HG03196 (cell line): ENCODE data around the gene HOXC9.
"Not testable (repeated sequence)": the region's sequence is repeated elsewhere in the genome, so short reads cannot be mapped to it uniquely, and the experiment has no call there.

ENCODE experiments used
- ATAC-seq: cut with Tn5 transposase; IDR thresholded peaks from one replicate; pipeline ENCODE4 v1.9.1; 2021; ENCODE audit not compliant: unreplicated experiment

HOXC9 gene

DNA sequence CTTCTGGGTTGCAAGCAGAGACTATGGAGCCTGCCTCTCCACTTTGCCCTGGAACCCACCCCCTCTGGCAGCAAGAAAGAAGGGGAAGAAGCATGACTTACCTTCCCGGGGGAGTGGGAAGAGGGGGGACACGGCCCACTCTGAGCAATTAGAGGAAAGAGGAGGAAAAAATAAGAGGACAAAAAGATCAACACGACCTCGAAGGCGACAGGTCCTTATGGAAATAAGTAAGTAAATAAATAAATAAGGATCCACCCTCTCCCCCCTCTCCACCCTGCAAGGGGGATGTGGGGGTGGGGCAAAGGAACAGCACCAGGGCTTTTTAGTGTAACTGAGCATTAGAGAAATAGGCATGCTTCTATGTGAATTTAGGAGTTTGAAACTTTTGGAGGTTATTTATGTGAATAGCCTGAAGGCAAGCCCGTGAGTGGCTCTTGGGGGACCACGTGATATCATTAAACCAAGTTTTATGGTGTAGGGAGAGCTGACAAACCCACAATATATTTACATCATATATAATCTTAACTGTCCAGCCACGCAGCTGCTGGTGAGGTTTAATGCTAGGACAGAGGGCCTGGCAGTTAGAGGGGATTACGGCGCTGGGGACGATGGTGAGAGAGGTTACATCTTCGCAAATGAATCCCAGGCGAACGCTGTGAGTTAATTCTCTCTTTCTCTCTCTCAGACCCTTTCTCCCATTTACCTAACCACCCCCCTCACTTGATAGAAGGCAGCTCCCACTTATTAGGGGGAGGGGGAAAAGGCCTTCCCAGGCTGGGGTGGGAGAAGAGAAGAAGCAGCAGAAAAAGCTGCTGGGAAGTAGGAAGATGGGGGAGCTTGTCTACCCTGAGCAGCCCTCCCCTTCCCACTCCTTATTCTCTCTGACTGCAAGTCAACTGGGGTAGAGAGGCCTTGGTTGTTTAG, 37.7 kb downstream of the HOXC9 start:
- ATAC-seq, result no peak

DNA sequence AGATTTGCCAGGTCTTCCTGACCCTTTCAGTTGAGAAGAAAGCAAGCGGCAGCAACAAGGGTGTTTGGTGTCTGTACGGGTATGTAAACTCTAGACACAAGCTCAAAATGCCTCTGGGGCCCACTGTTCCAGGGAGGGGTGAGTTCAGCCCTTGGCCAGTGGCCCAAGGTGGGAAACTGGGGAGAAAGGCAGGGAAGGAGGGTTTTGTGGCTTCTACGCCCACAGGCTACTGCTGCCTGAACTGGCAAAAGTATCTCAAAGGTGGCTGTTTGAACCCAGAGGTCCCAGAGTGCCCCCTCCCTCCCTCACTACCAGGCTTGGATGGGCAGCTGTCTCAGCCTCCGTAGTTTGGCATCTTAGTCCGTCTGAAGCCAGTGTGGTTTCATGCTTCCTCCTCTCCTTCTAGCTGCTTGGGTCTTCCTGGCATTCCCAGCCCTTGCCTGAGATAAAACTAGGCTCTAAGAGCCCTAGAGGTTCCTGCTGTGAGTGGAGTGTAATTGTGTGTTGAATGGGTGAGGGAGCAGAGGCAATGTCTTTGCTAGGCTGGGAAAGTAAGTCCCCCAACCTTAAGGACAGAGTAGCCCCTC, 38.4 kb downstream of the HOXC9 start:
- no peak for ATAC-seq

DNA sequence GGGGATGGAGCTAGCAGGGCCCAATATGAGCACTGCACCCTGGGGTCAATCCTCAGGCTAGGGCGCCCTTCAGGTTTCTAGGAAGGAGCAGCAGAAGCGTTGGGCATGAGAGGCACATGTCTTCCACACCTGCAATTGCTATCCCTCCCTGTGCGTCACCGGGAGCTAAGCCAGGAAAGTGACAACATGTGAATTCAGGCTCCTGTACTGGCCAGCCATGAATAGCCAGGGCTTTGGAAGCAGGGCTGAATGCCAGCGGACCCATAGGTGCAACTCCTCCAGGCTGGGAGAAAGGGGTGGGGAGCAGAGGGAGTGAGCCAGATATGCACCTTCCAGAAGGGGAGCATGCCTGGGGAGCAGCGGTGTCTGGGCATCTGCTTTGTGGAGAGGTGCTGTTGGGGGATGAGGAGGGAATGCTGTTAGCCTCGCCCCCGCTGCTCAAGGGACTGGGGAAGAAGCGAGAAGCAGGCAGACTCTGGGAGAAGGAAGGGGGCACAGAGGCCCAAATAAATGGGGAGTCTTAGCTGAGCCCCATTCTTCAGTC, 39.0 kb downstream of the HOXC9 start:
- no peak for ATAC-seq

DNA sequence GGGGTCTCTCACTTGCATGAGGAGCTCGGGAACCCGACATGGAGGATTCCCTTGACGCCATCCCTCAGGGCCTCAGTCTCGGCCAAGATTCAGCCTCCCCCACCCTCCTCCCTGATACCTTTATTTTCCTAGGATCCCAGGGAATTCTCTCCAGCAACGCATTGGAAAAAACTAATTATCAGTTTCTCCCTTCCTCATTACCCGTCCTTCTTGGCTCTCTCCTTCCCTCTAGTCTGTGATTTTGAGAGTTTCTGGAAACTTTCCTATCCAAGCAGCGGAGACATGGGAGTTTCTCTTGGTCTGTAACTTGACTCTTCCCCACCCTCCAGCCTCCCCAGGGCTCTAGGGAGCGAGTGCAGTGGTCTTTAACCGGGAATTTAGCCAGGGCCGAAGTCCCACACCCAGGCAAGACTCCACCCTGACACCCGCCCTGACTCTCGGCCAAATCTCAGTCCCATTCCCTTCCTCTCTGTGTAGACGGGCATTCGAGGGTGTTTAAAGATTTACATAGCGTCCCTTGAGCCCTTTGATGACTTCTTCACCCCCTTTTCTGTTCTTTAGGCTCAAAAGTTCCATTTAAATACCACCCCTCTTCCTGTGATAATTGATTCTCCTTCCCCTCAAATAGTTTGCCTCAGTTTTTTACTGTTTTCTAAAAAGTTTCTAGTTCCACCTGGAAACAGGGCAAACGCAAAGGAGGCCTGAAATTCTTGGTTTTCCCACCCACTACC, 39.6 kb downstream of the HOXC9 start:
- ATAC-seq, result no peak

DNA sequence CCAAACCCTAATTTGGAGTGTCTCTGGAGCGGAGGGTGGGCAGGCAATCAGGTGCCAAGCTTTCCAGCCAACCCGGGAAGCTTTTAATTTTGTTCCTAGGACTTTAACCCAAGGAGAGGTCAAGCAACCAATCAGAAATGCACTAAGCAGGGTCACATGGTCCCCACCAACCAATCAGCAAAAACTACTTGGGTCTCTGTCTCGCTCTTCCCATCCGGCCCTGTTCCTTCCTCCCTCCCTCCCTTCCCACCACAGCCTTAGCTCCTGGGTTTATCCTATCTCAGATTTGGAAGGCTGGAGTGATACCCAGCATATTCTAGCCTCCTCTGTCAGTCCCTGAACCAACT, 40.2 kb downstream of the HOXC9 start:
- no peak for ATAC-seq

DNA sequence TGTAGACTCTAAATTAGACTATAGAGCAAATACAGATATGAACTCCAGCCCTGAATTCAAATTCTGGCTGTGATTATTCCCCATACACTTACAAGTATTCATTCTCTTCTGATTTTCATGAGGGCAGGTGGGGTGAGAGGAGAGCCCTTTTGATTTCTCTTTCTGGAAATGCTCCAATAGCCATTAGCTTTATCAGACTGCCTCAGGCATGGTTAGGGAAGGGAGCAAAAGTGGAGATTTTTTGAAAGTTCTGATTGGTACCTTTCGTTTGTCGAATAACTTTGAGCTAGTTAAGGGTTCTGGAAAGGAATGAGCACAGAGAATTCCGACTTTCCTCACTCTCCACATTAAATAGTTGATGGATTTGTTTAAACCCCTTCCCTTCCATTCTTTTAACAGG, 40.7 kb downstream of the HOXC9 start:
- ATAC-seq, result no peak

DNA sequence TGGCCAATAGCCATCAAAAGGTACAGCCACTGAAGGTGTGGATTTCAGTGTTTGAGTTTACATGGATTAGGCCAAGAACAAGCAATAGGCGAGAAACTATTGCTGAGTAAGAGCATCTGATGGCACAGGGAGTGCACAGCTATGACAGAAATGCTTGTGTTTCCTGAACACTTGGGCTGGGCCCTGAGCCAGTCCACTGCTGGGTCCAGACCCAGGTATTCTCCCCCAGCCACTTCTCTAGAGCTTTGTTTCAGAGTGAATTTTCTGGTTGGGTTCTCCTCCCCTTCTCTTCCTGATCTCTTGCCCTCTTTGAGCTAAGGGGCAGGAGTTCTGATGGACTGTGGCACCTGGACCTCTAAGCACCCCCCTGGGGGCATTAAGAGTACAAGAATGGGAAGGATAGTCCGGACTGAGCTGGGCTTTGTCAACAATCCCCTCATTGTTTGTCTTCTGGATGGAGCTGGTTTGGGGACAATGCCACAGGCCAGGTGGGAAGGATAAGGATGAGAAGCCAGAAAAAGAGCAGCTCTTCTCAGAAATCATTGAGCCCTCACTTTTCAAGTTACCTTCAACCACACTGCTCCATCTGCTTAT, 41.2 kb downstream of the HOXC9 start:
- ATAC-seq, result no peak

DNA sequence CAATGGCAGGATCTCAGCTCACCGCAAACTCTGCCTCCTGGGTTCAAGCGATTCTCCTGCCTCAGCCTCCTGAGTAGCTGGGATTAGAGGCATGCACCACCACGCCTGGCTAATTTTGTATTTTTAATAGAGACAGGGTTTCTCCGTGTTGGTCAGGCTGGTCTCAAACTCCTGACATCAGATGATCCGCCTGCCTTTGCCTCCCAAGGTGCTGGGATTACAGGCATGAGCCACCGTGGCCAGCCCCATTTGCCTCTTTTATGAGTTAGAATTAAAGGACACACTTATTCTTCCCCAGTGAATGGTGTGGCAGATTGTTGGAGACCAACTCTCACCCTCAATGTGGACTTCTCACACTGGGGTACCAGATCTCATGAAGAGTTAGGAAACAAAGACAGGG, 42.1 kb downstream of the HOXC9 start:
- ATAC-seq, result not testable (repeated sequence)

DNA sequence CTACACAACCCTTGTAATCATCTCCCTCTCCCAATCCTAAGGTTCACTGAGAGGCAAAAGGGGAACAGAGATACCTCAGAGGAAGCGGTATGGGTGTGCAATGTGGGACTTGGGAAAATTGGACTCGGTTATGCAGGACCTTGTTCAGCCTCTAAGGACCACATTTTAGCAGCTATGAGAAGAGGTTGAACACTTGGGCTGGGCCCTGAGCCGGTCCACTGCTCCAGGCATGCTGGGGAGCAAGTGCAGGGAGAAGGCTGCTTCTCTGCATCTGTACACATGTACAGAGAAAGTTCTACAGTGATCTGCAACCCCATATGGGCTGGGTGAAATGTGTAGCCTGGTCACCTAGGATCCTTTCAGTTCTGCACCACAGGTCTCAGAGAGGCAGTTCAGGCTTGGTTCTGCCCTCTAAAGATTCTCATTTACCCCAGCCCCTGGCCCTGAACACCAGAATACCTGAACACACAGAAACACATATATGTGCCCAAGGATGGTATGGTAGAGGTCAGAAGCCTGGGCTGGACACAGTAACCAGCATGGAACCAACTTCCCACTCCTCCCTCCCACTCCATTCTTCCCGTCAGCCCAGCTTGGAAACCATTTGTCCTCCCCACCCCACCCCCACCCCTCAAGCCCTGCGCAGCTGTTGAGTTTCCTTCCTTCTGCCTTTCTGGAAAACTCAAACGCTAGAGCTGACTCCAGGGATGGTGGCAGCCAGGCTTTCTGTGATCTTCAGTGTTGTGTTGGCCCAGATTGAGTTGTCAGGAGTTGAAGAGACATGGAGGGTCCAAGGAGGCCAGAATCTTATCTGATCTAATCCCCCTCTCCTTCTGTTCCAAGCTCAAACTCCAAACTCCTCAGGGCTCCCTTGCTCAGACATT, 43.3 kb downstream of the HOXC9 start:
- no peak for ATAC-seq

DNA sequence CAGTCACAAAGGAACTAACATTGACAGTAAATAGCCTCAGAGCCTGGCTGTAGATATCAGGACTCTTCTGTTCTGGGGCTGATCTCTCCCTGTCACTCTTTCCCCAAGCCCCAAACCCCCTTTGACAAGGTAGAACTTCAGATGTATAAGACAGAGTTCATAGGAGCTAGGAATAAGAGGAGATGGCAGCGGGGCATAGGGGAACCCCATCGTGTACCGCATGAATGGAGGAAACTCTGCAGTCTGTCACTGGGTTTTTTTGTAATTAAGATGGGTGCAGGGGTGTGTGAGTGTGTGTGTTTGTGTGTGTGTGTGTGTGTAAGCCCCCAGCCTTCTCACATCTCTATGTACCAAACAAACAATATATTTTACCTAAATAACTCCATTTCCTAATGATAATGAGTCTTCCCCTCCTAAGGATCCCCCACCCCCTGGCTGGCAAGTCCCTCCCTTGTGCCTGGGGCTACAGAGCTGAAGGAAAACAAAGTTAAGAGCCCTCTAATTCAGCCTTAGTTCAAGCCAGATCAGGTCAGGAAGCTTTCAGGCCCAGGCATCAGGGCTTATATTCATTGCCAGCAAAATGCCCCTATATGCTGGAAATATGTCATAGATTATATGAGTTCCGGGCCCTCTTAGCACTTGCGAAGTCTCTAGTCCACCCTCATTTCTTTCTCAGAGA, 44.6 kb downstream of the HOXC9 start:
- no peak for ATAC-seq

DNA sequence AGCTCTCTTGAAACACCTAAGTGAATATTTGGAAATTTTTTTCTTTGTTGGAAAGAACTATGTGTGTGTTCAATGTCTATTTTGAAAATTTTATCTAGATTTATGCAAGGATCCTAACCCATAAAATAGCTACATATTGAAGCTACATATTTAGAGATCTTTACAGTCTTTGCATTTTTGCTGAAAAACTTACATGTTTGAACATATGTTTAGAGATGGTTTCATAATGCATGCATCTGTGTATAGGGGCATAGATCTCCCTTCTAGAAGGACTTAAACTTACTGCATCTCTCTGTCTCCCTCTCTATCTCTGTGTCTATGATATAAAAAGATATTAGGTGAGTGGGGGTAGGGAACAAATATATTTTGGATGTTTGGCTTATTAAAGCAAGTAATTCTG, 45.4 kb downstream of the HOXC9 start:
- no peak for ATAC-seq

DNA sequence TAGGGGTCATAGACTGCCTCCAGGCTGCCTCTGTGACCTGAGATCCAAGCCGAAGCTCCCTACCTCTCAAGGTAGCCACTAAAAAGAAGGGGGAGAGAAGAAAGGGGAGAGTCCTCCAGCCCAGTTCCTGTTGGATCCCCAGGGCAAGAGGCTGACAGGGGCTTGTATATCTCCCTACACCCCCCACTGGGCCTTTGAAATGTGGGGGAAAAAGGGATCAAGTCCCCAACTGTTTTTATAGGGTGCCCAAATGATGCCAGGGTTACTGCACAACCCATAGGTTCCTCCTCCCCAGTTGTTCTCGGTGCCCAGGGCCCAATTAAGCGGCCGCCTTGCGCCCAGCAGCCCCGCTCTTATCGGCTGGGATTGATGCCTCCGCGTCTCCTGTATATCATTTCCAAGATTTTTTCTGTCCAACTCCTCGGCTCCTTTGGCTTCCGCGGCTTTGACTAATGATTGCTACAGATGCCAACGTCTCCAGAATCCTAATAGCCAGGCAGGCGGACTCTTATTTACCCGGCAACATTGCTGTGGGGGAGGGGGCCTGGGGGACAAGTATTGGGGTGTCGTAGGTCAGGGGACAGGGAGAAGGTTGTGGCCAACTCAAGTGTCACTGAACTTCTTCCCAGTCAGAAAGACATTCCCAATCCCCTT, 46.0 kb downstream of the HOXC9 start:
- ATAC-seq, result no peak

DNA sequence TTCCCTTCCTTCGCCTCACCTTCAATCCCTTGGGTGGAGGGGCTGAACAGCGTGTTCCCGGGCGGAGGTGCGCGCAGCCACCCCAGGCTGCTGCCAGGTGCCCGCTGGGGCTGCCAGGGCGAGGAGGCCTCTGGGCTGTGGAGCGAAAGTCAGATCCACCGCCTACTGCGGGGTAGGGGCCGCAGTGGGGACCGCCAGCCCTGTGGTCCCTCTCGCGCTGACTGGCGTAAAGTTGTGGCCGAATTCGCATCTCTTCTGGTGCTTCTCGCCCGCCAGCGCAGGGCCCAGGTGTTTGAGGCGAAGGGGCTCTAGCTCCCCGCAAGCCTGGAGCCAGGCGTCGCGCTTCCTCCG, 46.8 kb downstream of the HOXC9 start:
- no peak for ATAC-seq

DNA sequence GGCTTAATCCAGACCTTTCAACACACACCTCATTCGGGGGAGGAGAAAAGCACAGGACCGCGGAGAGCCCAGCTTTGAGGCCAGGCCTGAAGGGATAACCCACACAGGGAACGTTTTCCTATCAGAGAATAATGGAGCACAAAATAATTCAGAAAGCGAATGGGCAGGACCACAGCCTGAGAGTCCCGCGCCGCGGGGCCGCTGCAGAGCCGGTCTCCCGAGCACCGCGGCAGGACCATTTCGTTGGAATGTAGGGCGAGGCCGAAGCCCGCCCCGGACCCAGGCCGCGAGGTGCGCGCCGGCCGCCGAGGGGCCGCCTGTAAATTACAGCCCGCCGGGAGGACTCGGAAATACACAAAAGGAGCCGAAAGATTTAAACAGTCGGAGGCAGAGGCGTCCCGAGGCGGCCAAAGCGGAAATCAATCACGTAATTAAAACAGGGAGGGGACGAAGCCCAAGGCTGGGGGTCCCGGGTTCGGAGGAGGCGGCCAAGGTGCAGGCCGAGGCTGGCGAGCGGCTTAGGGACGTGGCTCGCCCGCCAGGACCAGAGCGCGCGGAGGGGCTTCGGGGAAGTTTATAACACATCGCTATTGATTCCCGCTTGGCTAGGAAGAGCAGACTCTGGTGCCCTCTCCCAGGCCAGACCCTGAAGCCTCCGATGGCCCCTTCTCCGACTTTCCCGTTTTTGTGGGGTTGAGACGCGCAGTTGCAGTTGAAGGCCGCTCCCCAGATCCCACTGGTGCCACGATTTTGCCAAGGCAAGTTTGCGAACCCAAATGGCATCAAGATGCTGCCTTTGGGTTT, 47.4 kb downstream of the HOXC9 start:
- ATAC-seq, result no peak

DNA sequence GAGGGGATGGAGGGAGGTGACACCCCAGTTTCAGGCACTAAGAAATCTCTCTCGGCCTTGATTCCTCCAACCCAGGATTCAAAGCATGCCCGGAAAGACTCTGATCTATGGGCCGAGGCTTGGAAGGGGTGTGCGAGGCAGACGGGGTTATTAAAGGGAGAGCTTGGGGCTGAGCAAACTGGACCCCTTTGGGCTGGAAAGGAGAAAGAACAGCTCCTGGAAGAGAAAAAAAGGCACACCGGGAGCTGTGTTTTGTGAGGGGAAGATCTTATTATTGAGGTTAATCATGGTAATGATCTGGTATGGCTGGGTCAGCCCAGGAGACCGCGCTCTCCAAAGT, 48.0 kb downstream of the HOXC9 start:
- ATAC-seq, result no peak

DNA sequence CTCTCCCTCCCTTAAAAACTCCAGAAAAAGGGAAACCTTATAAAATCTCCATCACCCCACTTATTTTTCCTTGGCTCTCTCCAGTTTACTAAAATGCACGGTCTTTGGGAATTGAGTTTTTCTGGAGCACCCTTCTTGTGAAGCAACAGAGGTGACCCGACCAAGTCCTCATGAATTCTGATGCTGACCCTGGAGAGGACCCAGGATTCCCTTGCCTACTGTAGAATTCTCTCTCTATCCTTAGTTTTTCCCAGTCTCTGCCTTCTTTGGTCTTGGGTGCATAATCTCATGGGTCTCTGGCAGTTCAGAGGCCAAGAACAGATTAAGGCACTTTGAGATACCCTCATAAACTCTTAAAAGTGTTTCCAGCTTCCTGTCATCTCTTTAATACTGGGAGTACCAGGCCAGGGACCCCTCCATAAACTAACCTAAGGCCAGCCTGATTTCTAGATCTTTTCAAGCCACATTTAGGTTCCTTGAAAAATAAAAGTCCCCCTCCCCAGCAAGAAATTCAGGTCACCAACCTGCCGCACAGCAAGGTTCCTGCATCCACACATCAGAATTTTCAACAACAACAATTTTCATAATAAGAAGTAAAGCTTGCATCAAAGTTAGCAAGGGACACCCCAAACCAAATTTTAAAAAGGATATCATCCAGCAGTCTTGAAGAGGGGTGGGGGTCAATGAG, 48.6 kb downstream of the HOXC9 start:
- no peak for ATAC-seq

DNA sequence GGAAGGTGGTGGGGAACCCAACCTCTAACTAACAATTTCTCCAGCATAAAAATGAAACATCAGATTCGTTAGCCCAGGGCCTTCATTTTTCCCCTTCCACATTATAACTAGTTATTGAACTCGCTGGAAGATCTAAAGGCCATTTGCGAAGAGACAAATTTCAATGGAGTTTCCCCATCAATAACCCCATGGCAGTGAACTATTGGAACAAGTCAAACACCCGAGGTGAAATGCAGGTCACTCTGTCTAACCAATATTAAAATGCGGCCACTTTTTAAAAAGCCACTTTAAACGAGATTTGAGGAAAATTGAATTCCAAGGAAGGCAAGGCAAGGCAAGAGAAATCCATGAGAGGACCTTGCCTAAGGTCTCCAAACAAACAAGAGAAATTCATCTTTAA, 49.1 kb downstream of the HOXC9 start:
- ATAC-seq, result no peak

DNA sequence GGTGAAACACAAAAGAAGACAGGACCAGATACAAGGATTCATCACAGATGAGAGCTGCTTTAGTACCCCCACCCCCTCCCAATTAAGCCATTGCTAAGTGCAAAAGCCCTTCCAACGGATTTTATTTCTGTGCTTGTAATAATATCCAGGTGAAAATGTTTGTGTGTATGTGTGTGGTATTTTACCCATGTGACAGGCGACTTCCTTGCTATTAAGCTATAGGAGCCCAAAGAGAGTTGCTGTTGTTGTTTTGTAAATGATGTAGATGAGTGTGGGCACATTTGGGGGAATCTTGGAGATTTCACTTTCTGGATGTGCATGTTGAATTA, 50.5 kb downstream of the HOXC9 start:
- no peak for ATAC-seq
